ENCODE results near the gene LDAF1.

DNA sequence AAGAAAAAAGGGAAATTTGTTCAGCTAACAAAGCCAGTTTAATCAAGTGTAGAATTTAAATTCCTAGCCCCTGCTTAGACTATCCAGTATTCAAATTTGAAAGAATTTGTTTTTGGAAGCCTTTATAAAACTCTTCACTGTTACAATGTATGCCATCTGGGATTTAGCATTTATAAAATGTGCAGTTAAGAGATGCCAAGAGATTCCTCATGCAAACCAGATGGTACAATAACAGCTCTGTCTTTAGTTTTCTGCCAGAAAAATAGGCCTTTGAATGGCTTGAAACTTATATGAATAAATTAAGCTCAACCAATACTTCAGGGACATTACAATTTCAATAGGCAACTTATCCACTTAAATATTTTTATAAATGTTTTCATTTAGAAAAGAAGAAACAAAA lies 68.3 kb downstream of the LDAF1 start:
- no peak for TF ChIP-seq POLR2A (IDR thresholded peaks at IDR 0.05; ENCODE audit: extremely low read depth, insufficient read length)
- TF ChIP-seq, protein P1, sequence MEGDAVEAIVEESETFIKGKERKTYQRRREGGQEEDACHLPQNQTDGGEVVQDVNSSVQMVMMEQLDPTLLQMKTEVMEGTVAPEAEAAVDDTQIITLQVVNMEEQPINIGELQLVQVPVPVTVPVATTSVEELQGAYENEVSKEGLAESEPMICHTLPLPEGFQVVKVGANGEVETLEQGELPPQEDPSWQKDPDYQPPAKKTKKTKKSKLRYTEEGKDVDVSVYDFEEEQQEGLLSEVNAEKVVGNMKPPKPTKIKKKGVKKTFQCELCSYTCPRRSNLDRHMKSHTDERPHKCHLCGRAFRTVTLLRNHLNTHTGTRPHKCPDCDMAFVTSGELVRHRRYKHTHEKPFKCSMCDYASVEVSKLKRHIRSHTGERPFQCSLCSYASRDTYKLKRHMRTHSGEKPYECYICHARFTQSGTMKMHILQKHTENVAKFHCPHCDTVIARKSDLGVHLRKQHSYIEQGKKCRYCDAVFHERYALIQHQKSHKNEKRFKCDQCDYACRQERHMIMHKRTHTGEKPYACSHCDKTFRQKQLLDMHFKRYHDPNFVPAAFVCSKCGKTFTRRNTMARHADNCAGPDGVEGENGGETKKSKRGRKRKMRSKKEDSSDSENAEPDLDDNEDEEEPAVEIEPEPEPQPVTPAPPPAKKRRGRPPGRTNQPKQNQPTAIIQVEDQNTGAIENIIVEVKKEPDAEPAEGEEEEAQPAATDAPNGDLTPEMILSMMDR (IDR thresholded peaks at IDR 0.05; ENCODE audit: low read depth, low read length) = no peak
